ENCODE data around the gene PLEKHA5.

GRCh38 chr12:19198272-19198671 lies 68.7 kb downstream of the PLEKHA5 start:
- TF ChIP-seq CTCF (IDR thresholded peaks at IDR 0.05; ENCODE audit: low read depth, low read length, poor library complexity, severe bottlenecking) (no peak), EZH2phosphoT487 (IDR thresholded peaks at IDR 0.05; ENCODE audit: borderline replicate concordance, low read length) (no peak)
